ENCODE measurements around the gene XPR1.

GRCh38 chr1:180845352-180845751 lies 213.5 kb downstream of the XPR1 start:
- TF ChIP-seq CTCF (IDR thresholded peaks at IDR 0.05; ENCODE audit: low read depth, low read length): no peak
- TF ChIP-seq POLR2A (IDR thresholded peaks at IDR 0.05; ENCODE audit: extremely low read depth, insufficient read length): no peak
- TF ChIP-seq MYC (IDR thresholded peaks at IDR 0.05; ENCODE audit: low read depth, low read length): no peak
- TF ChIP-seq MAX (IDR thresholded peaks at IDR 0.05; ENCODE audit: low read depth, low read length): no peak
